Hematopoietic multipotent progenitor cell treated with erythropoietin and hydrocortisone succinate and interleukin-3 and kit ligand, for 17 days (in vitro differentiated cells): ENCODE results near the gene MED8.

ENCODE experiments used
- DNase-seq: peaks from one replicate; pipeline ENCODE4 v3.0.0-alpha.2; 2015; ENCODE audit warnings: low spot score

Gene MED8

GRCh38 chr1:43358746-43359693, 30.6 kb downstream of the MED8 start, which contains the start of gene CDC20:
Gene CDC20 (plus strand): TSS chr1:43358981. CDS start chr1:43359216, 235 bp downstream.
- DNase-seq: peak; percentile 95

GRCh38 chr1:43358121-43358745, 31.4 kb downstream of the MED8 start:
- peak; percentile 33 for DNase-seq

GRCh38 chr1:43357251-43357650, 32.3 kb downstream of the MED8 start:
- DNase-seq: no peak

- DNase-seq: no peak
Observed at GRCh38 chr1:43354936-43355335, 34.7 kb downstream of the MED8 start.

GRCh38 chr1:43354471-43354870, 35.1 kb downstream of the MED8 start:
- no peak for DNase-seq

GRCh38 chr1:43352881-43353280, 36.7 kb downstream of the MED8 start:
- no peak for DNase-seq

- DNase-seq: no peak
Observed at GRCh38 chr1:43352351-43352705, 37.3 kb downstream of the MED8 start.

GRCh38 chr1:43351421-43352350, 37.9 kb downstream of the MED8 start:
- DNase-seq: no peak

GRCh38 chr1:43350976-43351375, 38.6 kb downstream of the MED8 start:
- no peak for DNase-seq

GRCh38 chr1:43349594-43350306, 39.9 kb downstream of the MED8 start:
- no peak for DNase-seq

- DNase-seq: no peak
Observed at GRCh38 chr1:43348809-43349593, 40.6 kb downstream of the MED8 start.

GRCh38 chr1:43348343-43348808, 41.2 kb downstream of the MED8 start:
- DNase-seq: no peak

- DNase-seq: no peak
Observed at GRCh38 chr1:43346636-43347035, 43.0 kb downstream of the MED8 start.

- DNase-seq: peak; percentile 54
Observed at GRCh38 chr1:43345120-43345519, 44.5 kb downstream of the MED8 start.

GRCh38 chr1:43344267-43344850, 45.2 kb downstream of the MED8 start:
- DNase-seq: peak; percentile 50

GRCh38 chr1:43340559-43340958, 49.0 kb downstream of the MED8 start:
- no peak for DNase-seq

GRCh38 chr1:43339584-43340232, 49.9 kb downstream of the MED8 start:
- DNase-seq: no peak

GRCh38 chr1:43338001-43338400, 51.6 kb downstream of the MED8 start:
- DNase-seq: no peak

- DNase-seq: no peak
Observed at GRCh38 chr1:43337588-43337987, 52.0 kb downstream of the MED8 start, which contains the start of gene MPL. Gene MPL (plus strand): TSS chr1:43337818. CDS start chr1:43337849, 31 bp downstream.
